Calu3 (cell line): ENCODE data around the gene KLK6. TPM values are rescaled to one million over a fixed set of nuclear protein-coding genes. Genes with fewer than 3 reads are reported as not detected.

Source experiments
- BruUV-seq: library from RNA; stranded (reverse); fragments of 400-500 nt; replicated peaks from 2 replicates; lab custom pipeline; 2021; lab: Mats Ljungman, UMichigan
- CTCF ChIA-PET: fragments of 300-600 bp; sonication (Branson Sonifier 250); formaldehyde crosslinking; loops from one replicate; lab custom pipeline; 2022; ENCODE audit warnings: antibody characterized with exemption; lab: Charles Lee
- DNase-seq: peaks from one replicate; pipeline ENCODE4 v3.0.0; 2022
- H3K27ac Mint-ChIP-seq: one replicate; pipeline ENCODE4 v1.8.0; 2022; ENCODE audit warnings: mixed read lengths; ENCODE audit not compliant: unreplicated experiment
- H3K27me3 Mint-ChIP-seq: one replicate; pipeline ENCODE4 v1.8.0; 2022; ENCODE audit warnings: mixed read lengths; ENCODE audit not compliant: unreplicated experiment
- H3K36me3 Mint-ChIP-seq: one replicate; pipeline ENCODE4 v1.8.0; 2022; ENCODE audit warnings: mild to moderate bottlenecking, moderate library complexity, mixed read lengths; ENCODE audit not compliant: insufficient read depth, unreplicated experiment
- H3K4me1 Mint-ChIP-seq: one replicate; pipeline ENCODE4 v1.8.0; 2022; ENCODE audit warnings: mild to moderate bottlenecking, low read depth, mixed read lengths; ENCODE audit not compliant: unreplicated experiment
- H3K4me3 Mint-ChIP-seq: one replicate; pipeline ENCODE4 v1.8.0; 2022; ENCODE audit warnings: mild to moderate bottlenecking, low read depth, moderate library complexity, mixed read lengths; ENCODE audit not compliant: unreplicated experiment
- H3K9me3 Mint-ChIP-seq: one replicate; pipeline ENCODE4 v1.8.0; 2022; ENCODE audit warnings: low read depth, mixed read lengths; ENCODE audit not compliant: unreplicated experiment
- CTCF ChIP-seq: fragments of 200-600 bp; IDR thresholded peaks from one replicate; pipeline ENCODE4 v1.8.0; 2022; ENCODE audit warnings: antibody characterized with exemption; ENCODE audit not compliant: unreplicated experiment
- intact Hi-C: fragments of 100-400 bp; cut with micrococcal nuclease; formaldehyde crosslinking; loops from one replicate; pipeline ENCODE4 v1.10.0; 2022; ENCODE audit not compliant: unreplicated experiment
- total RNA-seq: library from RNA; stranded (reverse); gene quantifications from 2 replicates; pipeline ENCODE4 v1.2.3, GENCODE V29; 2022

Gene KLK6
- total RNA-seq, 1 experiment from 2014 or later: 269 TPM

GRCh38 chr19:51000981-51001380 is 31.6 kb upstream of the KLK6 start:
- DNase-seq: no peak
- TF ChIP-seq CTCF: no peak
- Mint-ChIP-seq H3K27me3 (peaks cover 38% of the 10 kb centered on the region), H3K27ac (peak overlapping the region; percentile 46), H3K4me1 (peaks cover 36% of the 10 kb centered on the region), H3K4me3 (peak overlapping the region; percentile 74), H3K9me3 (no peaks in the 10 kb centered on the region), H3K36me3 (peaks cover 21% of the 10 kb centered on the region)
- intact Hi-C loops: no loop called here
- CTCF ChIA-PET: interaction anchor here (1.4 to 2.5 kb wide), 3 partner anchors 9 to 32 kb away, joined by 4 to 24 read pairs (median 10); partner anchors contain the start of gene KLK6
- BruUV-seq: no TSS peak

- Mint-ChIP-seq H3K36me3 (peaks cover 21% of the 10 kb centered on the region), H3K27ac (no peak overlapping the region), H3K27me3 (peaks cover 33% of the 10 kb centered on the region), H3K4me1 (peaks cover 34% of the 10 kb centered on the region), H3K4me3 (no peak overlapping the region), H3K9me3 (no peaks in the 10 kb centered on the region)
- intact Hi-C loops: no loop called here
- CTCF ChIA-PET: interaction anchor here (1.4 to 2.5 kb wide), 2 partner anchors 17 to 31 kb away, joined by 4 to 24 read pairs; partner anchors contain the start of gene KLK6
- DNase-seq: no peak
- no TSS peak for BruUV-seq
- no peak for TF ChIP-seq CTCF
These were observed 31.0 kb upstream of the KLK6 start for GRCh38 chr19:51000426-51000825.

- no TSS peak for BruUV-seq
- intact Hi-C loops: no loop called here
- peaks cover 34% of the 10 kb centered on the region for H3K4me1 Mint-ChIP-seq
- H3K27me3 Mint-ChIP-seq: peaks cover 17% of the 10 kb centered on the region
- CTCF ChIA-PET: interaction anchor here (0.7 to 1.4 kb wide), 2 partner anchors 18 to 225 kb away, joined by 3 read pairs; no protein-coding TSS in a partner anchor
- no peak for TF ChIP-seq CTCF
- DNase-seq: no peak
- H3K9me3 Mint-ChIP-seq: no peaks in the 10 kb centered on the region
- H3K4me3 Mint-ChIP-seq: no peak overlapping the region
- peaks cover 21% of the 10 kb centered on the region for H3K36me3 Mint-ChIP-seq
- no peak overlapping the region for H3K27ac Mint-ChIP-seq
These were observed 29.3 kb upstream of the KLK6 start for GRCh38 chr19:50998686-50999085.

GRCh38 chr19:50998061-50998460 is 28.7 kb upstream of the KLK6 start:
- no peak for DNase-seq
- Mint-ChIP-seq H3K4me3 (no peak overlapping the region), H3K9me3 (no peaks in the 10 kb centered on the region), H3K4me1 (peaks cover 35% of the 10 kb centered on the region), H3K36me3 (peaks cover 16% of the 10 kb centered on the region), H3K27ac (no peak overlapping the region), H3K27me3 (peaks cover 11% of the 10 kb centered on the region)
- TF ChIP-seq CTCF: no peak
- no TSS peak for BruUV-seq
- intact Hi-C loops: no loop called here
- CTCF ChIA-PET: interaction anchor here (0.7 kb wide), 1 partner anchor 224 kb away, joined by 3 read pairs; no protein-coding TSS in a partner anchor
